GM18502 (cell line): ENCODE measurements around the gene SEPHS1.
"Not testable (repeated sequence)": the region's sequence is repeated elsewhere in the genome, so short reads cannot be mapped to it uniquely, and the experiment has no call there.

ENCODE experiments used
- ATAC-seq: cut with Tn5 transposase; IDR thresholded peaks from one replicate; pipeline ENCODE4 v1.9.1; 2021; ENCODE audit warnings: mild to moderate bottlenecking; ENCODE audit not compliant: unreplicated experiment, poor library complexity

The SEPHS1 gene

DNA sequence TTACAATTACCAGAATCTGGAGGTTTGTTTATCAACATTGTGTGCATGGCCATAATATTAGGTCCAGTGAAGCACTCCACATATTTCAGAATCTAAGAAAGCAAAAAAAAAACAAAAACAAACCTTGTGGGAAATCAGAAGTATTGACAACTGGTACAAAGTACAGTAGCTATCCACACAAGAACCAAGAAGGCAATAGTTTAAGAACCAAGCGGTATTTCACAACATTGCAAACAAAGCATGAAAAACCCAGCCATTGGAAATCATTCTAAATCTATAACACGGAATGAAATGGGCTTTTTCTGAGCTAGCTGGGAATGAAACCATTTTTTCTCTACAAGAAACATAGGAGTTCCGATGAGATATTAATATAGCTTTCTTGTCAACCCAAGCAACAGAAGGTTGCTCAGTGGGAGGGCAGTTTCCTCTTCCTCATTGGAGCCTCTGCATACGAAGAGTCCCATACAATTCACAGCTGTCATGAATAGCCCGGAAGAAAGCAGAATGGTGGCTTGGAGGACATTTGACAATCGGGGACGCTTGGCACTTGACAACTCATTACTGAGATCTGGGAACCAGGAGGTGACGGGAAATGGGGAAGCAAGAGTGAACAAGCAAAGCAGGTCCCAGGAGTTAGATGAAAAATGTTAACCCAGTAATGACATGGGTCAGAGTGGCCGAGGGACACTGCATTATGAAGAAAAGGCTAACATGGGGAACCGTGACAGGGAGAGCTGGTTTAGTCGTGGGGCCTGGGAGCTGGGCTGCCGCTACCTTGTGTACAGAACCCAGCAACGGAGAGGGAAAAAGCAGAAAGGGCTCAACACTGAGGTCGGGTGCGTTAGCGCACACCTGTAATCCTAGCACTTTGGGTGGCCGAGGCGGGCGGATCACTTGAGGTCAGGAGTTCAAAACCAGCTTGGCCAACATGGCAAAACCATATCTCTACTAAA lies 56.0 kb downstream of the SEPHS1 start:
- ATAC-seq: no peak

DNA sequence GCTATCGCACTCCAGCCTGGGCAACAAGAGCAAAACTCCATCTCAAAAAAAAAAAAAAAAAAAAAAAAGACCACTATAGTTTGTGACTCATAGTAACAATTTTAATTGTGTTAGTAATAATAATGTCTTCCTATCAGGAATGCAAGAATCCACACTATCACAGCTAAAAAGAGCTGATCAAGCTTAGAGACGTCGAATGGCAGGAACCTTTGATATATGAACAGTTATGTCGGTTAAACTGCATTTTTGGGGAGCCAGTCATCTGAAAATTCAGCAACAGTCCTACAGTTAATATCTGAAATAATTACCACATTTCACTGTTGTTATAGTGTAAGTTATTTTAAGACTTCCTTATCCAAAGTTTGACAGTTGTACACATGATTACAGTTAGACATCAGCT lies 57.0 kb downstream of the SEPHS1 start:
- ATAC-seq: no peak

DNA sequence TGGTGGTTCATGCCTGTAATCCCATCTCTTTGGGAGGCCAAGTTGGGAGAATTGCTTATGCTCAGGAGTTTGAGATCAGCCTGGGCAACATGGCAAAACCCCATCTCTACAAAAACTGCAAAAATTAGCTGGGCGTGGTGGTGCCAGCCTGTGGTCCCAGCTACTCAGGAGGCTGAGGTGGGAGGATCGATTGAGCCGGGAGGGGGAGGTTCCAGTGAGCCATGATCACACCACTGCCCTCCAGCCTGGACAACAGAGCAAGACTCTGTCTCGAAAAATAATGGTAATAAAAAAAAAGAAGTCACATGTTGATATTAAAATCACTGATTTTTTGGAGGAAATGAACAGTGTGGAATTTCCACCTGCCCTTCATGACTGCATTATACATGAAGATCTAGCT lies 64.0 kb downstream of the SEPHS1 start:
- ATAC-seq: no peak

DNA sequence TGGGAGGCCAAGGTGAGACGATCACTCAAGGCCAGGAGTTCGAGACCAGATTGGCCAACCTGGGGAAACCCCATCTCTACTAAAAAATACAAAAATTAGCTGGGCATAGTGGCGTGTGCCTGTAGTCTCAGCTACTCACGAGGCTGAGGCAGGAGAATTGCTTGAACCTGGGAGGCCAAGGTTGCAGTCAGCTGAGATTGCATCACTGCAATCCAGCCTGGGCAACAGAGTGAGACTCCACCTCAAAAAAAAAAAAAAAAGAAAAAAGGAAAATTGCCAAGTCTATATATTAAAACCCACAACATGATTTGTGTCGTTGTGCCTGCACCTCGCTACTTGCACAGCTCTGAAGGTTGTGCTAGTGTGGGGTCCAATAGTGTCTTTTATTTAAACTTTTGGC lies 65.7 kb downstream of the SEPHS1 start:
- ATAC-seq: not testable (repeated sequence)

DNA sequence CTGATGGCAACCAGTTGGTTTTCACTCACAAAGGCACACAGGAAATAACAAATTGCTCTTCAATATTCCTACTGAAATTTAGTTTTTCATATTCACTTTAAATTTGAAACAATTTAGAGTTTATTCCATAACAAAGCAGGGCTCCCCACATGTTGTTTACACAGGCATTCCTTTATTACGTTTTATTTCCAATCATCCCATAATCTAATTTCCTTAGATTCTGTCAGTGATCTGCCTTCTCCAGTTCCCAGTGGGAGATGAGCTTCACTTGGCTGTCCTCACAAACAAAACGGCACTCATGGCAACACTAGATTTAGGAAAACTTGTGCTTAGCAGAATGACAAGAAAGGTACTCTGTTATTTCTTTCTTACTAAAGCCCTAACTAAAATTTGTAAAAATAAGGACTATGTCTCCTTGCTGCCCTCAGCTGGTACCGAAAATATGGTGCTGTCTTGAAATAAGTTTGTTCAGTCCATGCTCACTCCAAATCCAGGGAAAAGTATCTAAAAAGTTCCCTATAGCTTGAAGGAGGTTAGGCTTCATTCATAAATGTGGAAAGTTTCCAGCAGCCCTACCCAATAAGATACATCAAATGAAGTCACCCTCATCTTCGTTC lies 71.2 kb downstream of the SEPHS1 start:
- no peak for ATAC-seq

DNA sequence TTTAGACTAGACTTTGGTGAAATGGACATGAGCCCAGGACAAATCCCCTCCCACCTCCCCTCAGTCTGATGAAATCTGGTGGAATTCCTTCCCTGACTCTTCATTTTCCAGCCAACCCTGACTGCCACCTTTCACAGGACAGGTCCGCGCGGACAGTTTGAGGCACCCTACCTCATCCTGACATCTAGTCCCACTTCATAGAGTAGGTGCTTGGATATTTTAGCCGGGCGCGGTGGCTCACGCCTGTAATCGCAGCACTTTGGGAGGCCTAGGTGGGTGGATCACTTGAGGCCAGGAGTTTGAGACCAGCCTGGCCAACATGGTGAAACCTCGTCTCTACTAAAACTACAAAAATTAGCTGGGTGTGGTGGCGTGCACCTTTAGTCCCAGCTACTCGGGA lies 71.9 kb downstream of the SEPHS1 start:
- ATAC-seq: not testable (repeated sequence)

DNA sequence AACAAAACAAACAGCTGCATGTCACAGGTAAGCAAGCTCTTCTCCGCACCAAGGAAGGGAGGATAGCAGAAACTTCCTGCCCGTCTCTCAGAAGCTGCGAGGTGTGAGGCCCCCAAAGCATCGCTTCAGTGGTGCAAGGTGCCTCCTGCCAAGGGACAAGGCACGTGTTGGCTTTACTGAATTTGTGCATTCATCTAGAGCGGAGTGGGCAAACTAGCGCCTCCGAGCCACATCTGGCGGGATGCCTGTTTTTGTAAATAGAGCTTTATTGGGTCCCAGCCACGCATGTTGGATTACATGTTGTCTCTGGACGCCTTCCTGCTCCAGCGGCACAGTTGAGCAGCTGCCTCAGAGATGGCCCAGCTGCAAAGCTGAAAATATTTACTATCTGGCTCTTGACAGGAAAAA lies 75.9 kb downstream of the SEPHS1 start:
- no peak for ATAC-seq

DNA sequence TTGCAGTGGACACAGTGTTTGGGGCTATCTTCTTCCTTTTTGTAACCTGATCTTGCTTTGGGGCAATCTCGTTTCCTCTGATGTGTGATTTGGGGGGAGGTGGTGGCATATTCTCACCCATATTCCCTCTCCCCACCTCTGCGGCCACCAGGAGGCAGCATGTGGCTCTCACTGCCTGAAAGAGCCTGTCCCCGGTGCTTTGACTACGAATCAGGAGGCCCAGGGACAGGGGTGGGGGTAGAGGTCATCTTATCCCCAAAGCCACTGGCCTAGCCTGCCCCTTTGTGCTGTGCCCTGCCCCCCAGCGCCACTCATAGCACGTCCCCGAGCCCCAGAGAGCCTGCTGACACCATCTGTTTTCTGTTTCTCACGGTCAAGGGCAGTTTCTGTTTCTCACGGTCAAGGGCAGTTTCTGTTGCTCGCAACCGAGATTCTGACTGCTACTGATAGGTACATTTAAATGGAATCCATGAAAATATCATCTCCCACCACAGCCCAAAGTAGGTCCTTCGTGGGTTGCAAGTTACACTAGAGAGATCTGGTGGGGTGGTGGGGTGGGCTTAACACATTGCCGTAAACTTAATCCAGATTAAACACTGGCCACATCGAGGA lies 76.4 kb downstream of the SEPHS1 start:
- no peak for ATAC-seq

DNA sequence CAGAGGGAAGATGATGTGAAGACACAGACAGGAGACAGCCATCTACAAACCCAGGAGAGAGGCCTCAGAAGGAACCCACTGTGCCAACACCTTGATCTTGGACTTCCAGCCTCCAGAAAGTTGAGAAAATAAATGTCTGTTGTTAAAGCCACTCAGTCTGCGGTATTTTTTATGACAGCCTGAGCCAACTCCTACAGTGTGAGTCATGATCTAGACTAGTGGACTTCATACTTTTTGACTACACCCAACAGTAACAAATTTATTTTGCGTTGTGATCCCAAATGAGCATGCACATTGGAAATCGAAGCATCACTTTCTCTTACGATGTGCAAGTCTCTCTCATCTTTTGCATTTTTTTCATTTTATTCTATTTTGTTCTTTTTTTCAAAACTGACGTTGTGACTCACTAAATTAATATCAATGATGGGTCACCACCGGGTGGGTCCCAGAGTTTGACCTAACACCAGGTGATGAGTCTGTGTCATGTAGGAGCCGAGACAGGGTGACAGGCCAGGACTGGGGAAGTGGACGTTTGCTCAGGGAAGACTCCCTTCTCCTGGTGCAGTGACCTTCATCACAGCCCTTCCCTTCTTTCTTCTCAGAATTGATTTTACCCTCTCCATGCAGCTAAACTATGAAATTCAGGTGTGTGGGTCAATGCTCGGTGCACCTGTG lies 77.1 kb downstream of the SEPHS1 start:
- no peak for ATAC-seq

DNA sequence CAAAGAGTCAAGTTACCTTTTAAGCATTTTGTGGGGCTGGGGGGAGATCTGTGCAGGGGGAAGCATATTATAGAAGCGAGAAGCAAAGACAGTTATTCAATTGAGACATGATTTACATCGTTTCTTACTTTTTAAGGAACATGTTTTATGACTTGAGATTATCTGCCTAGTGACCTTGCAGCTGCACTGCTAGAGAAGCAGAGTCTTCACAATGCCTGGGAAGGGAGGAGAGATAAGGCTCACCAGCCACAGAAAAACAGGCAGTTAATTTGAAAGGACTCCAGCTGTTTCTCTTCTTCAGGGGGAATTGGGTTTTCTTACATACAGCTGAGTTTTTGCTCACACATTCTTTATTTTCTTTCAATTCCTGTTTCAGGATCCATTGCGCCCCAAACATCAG lies 79.3 kb downstream of the SEPHS1 start:
- ATAC-seq: no peak

DNA sequence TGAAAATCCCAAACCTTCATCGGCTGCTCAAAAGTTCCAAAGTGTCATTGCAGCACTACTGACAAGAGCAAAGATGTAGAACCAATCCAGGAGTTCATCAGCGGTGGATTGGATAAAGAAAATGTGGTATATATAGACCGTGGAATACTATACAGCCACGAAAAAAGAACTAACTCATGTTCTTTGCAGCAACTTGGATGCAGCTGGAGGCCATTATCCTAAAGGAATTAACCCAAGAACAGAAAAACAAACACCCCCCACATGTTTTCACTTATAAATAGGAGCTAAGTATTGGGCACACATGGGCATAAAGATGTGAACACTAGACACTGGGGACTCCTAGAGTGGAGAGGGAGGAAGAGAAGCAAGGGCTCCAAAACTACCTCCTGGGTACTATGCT lies 79.8 kb downstream of the SEPHS1 start:
- ATAC-seq: no peak
